Tibial nerve (tissue), 4 donors: ENCODE results near the gene FMNL2. TPM values are rescaled to one million over a fixed set of nuclear protein-coding genes. Genes with fewer than 3 reads are reported as not detected.

ENCODE experiments used
- DNase-seq, 2 donors: peaks; one replicate each; pipeline ENCODE4 v3.0.0-alpha.2; 2019; ENCODE audit warnings: low spot score in 2 of 2
- H3K27ac ChIP-seq, 4 donors: fragments of 200-600 bp; sonication (generic) in 3 of 4; one replicate each; pipeline ENCODE4 v1.5.1; 2017 to 2019; ENCODE audit warnings: mild to moderate bottlenecking in 1 of 4
- H3K27me3 ChIP-seq, 2 donors: fragments of 200-600 bp; sonication (generic) in 1 of 2; one replicate each; pipeline versions ENCODE4 v1.5.1 to v1.6.0; 2017 to 2019
- H3K36me3 ChIP-seq, 3 donors: fragments of 200-600 bp; sonication (generic); one replicate each; pipeline ENCODE4 v1.5.1; 2018 to 2019
- H3K4me1 ChIP-seq, 4 donors: fragments of 200-600 bp; sonication (generic) in 3 of 4; one replicate each; pipeline ENCODE4 v1.5.1; 2017 to 2019
- H3K4me3 ChIP-seq, 4 donors: fragments of 200-600 bp; sonication (generic) in 3 of 4; one replicate each; pipeline ENCODE4 v1.5.1; 2017 to 2019; ENCODE audit warnings: mild to moderate bottlenecking in 1 of 4, moderate library complexity in 1 of 4
- H3K9me3 ChIP-seq, 4 donors: fragments of 200-600 bp; sonication (generic) in 3 of 4; one replicate each; pipeline ENCODE4 v1.5.1; 2017 to 2019
- EP300 ChIP-seq, 2 donors: sonication (generic); formaldehyde crosslinking; IDR thresholded peaks; one replicate each; pipeline ENCODE4 v1.6.1; 2017; ENCODE audit warnings: antibody characterized with exemption in 2 of 2, mild to moderate bottlenecking in 1 of 2
- POLR2A ChIP-seq, 2 donors: fragments of 450-650 bp; IDR thresholded peaks; one replicate each; pipeline ENCODE4 v1.6.1; 2017; ENCODE audit warnings: antibody characterized with exemption in 2 of 2, mild to moderate bottlenecking in 2 of 2, moderate library complexity in 2 of 2
- WGBS, 2 donors: methylation state at CpG; one replicate each; pipeline ENCODE4 v1.1.5; 2018; 5-methylcytosine and 5-hydroxymethylcytosine counted together
- total RNA-seq, 4 donors: library from RNA; depleted of rRNA; stranded (reverse); fragments of >200 nt; gene quantifications; one replicate each; pipeline ENCODE4 v1.1.0, GENCODE V29; 2016
- TF ChIP-seq, protein P1 (sequence below), 5 experiments: fragments of 200-600 bp in 3 of 5; fragments of 450-650 bp in 2 of 5; sonication (generic) in 3 of 5; IDR thresholded peaks; one replicate each; pipeline ENCODE4 v1.5.1; 2016 to 2019; ENCODE audit warnings: antibody characterized with exemption in 5 of 5, mild to moderate bottlenecking in 3 of 5, moderate library complexity in 2 of 5

Gene FMNL2
- total RNA-seq, 4 donors from 2014 or later = 94.5 to 131 (median 98.1) TPM

DNA sequence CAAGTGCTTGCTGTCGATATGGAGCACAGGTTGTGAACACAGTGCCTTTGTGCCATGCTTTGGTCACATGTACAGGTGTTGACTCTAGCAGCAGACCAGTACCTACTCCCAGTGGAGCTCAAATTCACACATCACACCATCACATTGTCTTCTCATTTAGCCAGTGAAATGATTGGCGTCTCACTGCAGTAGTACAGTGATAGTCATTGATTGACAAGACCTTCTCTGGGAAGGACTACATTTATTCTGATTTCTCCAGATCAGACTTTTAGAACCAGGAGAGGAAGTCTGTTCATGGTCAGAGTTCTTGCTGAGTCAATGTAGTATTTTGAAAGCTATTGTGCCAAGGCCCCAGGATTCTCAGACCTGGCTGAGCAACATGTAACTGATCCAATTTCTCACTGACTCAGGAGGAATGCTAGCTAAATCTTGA, 75.2 kb downstream of the FMNL2 start:
- DNase-seq = no peak
- H3K36me3 ChIP-seq = no peaks in the 10 kb centered on the region
- WGBS, 2 donors = 80 to 88% methylated on average over 2 of the region's 2 CpGs
- no peaks in the 10 kb centered on the region for H3K9me3 ChIP-seq
- peaks cover 0 to 90% (median 42%) of the 10 kb centered on the region in 4 donors for H3K4me1 ChIP-seq
- H3K27me3 ChIP-seq = no peaks in the 10 kb centered on the region
- no peak overlapping the region for H3K4me3 ChIP-seq
- no peak for TF ChIP-seq POLR2A (IDR thresholded peaks at IDR 0.05)
- TF ChIP-seq EP300 (IDR thresholded peaks at IDR 0.05) = no peak
- TF ChIP-seq, protein P1, sequence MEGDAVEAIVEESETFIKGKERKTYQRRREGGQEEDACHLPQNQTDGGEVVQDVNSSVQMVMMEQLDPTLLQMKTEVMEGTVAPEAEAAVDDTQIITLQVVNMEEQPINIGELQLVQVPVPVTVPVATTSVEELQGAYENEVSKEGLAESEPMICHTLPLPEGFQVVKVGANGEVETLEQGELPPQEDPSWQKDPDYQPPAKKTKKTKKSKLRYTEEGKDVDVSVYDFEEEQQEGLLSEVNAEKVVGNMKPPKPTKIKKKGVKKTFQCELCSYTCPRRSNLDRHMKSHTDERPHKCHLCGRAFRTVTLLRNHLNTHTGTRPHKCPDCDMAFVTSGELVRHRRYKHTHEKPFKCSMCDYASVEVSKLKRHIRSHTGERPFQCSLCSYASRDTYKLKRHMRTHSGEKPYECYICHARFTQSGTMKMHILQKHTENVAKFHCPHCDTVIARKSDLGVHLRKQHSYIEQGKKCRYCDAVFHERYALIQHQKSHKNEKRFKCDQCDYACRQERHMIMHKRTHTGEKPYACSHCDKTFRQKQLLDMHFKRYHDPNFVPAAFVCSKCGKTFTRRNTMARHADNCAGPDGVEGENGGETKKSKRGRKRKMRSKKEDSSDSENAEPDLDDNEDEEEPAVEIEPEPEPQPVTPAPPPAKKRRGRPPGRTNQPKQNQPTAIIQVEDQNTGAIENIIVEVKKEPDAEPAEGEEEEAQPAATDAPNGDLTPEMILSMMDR (IDR thresholded peaks at IDR 0.05) = no peak
- peak overlapping the region in 2 of 4 donors; percentile 60 to 64 for H3K27ac ChIP-seq

DNA sequence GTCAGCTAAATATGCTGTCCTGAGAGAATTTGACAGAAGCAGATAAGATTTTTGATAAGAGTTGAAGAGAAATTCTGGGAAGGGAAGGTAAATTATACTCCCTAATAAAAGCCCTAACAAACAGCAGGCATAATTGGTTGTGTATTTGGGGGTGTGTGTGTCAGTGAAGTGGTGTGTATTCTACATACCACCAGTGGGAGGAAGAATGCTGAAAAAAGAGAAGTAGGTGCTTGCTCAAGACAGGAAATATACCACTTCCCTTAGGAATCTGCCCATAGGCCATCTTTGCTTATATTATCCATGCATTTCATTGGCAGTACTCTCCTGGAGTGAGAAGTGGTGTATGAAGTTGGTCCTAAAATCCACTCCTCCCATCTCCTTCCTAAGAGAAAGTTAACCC, 76.2 kb downstream of the FMNL2 start:
- H3K9me3 ChIP-seq = no peaks in the 10 kb centered on the region
- TF ChIP-seq EP300 (IDR thresholded peaks at IDR 0.05) (peak in 1 of 2 donors; percentile 31), POLR2A (IDR thresholded peaks at IDR 0.05) (no peak)
- TF ChIP-seq, protein P1 (IDR thresholded peaks at IDR 0.05) = no peak
- no peak for DNase-seq
- H3K4me1 ChIP-seq = peaks cover 0 to 90% (median 40%) of the 10 kb centered on the region in 4 donors
- no peaks in the 10 kb centered on the region for H3K27me3 ChIP-seq
- H3K4me3 ChIP-seq = no peak overlapping the region
- no peaks in the 10 kb centered on the region for H3K36me3 ChIP-seq
- peak overlapping the region in 2 of 4 donors; percentile 60 to 64 for H3K27ac ChIP-seq

DNA sequence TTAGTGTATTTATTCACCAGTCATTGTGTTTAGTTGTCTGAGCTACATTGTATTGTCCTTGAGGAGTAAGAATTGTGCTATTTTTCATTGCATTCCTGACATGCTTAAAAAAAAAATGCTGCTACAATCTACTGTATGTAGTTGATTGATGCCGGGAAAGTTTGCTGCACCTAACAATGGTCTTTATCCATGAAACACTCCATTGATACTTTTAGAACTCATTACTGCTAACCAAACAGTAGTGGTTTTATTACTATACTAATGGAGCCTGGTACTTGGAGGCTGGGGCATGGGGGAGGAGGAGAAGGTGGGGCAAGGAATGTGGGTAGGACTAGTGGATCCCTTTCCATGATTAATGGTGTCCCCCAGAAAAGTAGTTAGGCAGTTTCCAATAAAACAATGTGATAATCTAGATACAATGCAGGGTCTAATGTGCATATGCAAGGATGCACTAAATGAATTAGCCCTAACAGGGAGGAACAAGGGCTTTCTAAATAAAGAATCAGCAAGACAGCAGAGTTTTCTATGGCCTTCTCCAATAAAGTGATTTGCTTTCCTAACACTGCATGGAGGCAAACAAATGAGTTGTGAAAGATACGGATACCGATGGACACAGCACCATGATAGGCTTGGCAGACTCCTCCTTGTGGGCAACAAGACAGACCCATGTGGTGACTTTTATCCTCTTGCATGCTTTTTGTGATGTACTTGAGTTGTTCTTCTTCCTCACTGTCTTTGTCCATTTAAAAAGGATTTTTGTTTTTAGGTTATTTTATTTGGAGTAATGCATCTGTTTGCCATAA, 78.5 kb downstream of the FMNL2 start:
- H3K27me3 ChIP-seq = no peaks in the 10 kb centered on the region
- TF ChIP-seq, protein P1 (IDR thresholded peaks at IDR 0.05) = no peak
- TF ChIP-seq POLR2A (IDR thresholded peaks at IDR 0.05) (no peak), EP300 (IDR thresholded peaks at IDR 0.05) (no peak)
- H3K9me3 ChIP-seq = no peaks in the 10 kb centered on the region
- DNase-seq = no peak
- H3K4me1 ChIP-seq = peaks cover 0 to 90% (median 28%) of the 10 kb centered on the region in 4 donors
- H3K36me3 ChIP-seq = no peaks in the 10 kb centered on the region
- H3K27ac ChIP-seq = peak overlapping the region in 1 of 4 donors; percentile 50
- no peak overlapping the region for H3K4me3 ChIP-seq
- WGBS, 2 donors = 55 to 56% methylated on average over 3 of the region's 3 CpGs

DNA sequence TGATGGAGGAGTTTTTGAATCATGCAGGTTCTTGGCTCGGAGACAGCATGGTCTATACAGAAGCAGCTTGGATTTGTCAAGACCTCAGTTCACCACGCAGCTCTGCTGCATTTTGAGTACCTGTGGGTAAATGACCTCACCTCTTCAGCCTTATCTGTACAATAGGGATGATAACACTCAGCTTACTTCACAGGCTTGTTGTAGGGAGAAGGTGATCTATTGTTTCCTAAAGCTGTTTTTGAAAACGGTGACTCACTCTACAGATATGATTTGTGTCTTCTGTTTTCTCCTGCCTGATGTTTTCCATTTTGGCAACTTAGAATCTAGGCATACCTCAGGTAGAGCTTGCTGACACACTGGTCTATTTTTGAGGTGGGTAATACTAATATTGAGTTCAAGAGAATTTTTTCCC, 80.3 kb downstream of the FMNL2 start:
- WGBS, 2 donors = 73 to 76% methylated on average over 3 of the region's 3 CpGs
- no peak for DNase-seq
- Histone ChIP-seq H3K4me1 (peaks cover 0 to 95% (median 33%) of the 10 kb centered on the region in 4 donors), H3K27ac (peak overlapping the region in 1 of 4 donors; percentile 47), H3K27me3 (no peaks in the 10 kb centered on the region), H3K36me3 (no peaks in the 10 kb centered on the region), H3K9me3 (no peaks in the 10 kb centered on the region), H3K4me3 (no peak overlapping the region)
- TF ChIP-seq POLR2A (IDR thresholded peaks at IDR 0.05) = no peak
- TF ChIP-seq, protein P1 (IDR thresholded peaks at IDR 0.05) = no peak
- TF ChIP-seq EP300 (IDR thresholded peaks at IDR 0.05) = no peak

DNA sequence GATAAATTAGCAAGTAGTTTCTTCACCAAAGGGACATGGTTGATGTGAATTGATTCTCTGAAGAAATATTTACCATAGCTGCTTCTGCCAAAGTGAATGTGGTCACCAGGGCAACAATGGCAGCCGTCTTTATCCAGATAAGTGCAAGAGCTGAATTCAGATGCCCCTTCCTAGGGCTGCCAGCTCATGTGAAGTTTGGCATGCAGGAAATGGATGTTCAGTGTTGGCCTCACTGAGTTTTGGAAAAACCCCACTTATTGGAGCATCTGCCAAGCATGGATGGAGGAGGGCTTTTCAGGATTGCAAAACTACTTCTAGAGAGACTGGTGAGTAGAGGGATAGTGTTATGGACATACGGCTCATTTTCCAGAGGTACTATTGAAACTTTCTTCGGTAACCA, 80.8 kb downstream of the FMNL2 start:
- Histone ChIP-seq H3K27me3 (no peaks in the 10 kb centered on the region), H3K27ac (peak overlapping the region in 2 of 4 donors; percentile 8 to 47), H3K4me1 (peaks cover 0 to 95% (median 30%) of the 10 kb centered on the region in 4 donors), H3K4me3 (no peak overlapping the region), H3K9me3 (no peaks in the 10 kb centered on the region), H3K36me3 (no peaks in the 10 kb centered on the region)
- 81 to 89% methylated on average over 3 of the region's 3 CpGs for WGBS, 2 donors
- DNase-seq = no peak
- TF ChIP-seq EP300 (IDR thresholded peaks at IDR 0.05) (no peak), POLR2A (IDR thresholded peaks at IDR 0.05) (no peak)
- TF ChIP-seq, protein P1 (IDR thresholded peaks at IDR 0.05) = no peak
